ENCODE data around the gene HOXA3. TPM values are rescaled to one million over a fixed set of nuclear protein-coding genes. Genes with fewer than 3 reads are reported as not detected.

Gene HOXA3
- total and polyA plus RNA-seq, 9 of the 15 experiments (the other 6 are each of a cell fraction or from before 2014, with no cell fraction given) = 0.04 to 0.13 TPM; not detected in 7

DNA sequence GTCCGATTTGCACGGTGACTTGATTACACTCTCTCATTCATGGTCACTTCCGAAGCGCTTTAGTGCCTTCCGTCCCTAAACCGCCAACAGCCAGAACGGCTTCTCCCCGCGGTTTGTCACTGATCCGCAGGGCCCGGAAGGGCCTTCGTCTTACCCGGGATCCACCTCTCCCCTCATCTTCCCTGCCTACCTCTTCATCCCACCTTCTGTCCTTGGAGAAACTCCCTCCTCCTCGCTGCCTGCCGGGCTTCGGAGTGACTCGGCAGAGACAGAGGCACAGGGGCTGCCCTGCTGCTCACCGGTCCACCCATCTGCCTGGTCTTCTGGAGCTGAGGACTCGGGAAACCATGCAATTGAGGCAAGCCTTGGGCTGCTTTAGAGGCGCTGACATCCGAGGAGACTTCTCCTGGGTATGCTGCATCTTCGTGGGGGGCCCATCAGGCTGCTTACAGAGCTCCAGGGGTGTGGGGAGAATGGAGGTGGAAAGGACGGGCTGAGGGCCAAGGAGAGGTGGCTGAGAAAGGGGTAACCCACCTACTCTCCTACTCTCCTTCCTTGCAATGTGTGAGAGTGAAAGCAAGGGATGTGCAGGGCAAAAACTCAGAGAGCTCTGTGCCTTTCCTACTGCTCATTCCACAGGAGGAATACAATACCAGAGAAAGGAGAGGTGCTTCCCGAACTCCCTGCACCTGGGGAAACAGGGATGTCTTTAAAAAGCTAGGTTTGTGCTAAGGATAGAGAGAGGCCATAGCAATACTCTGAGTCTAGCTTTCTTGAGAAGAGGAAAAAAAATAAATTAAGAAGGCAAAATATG is 33.7 kb upstream of the HOXA3 start:
- no peak for FAIRE-seq
- BruUV-seq (replicated peaks) = no TSS peak
- no peaks in the 10 kb centered on the region for H3K9me1 ChIP-seq (ENCODE audit: control insufficient read depth, insufficient read depth, low read length)
- H2AFZ ChIP-seq (ENCODE audit: low read depth, low read length) = no peak overlapping the region
- H3K27me3 ChIP-seq (ENCODE audit: control insufficient read depth in 2 of 2, insufficient read depth in 2 of 2, low read length in 2 of 2) = peaks cover 53 to 79% of the 10 kb centered on the region in 2 experiments
- H3K9ac ChIP-seq (ENCODE audit: insufficient read depth in 1 of 2, low read depth in 2 of 2, low read length in 2 of 2) = no peak overlapping the region
- no peak for DNase-seq (ENCODE audit: extremely low read depth in 1 of 4, low spot score in 3 of 4)
- H3K79me2 ChIP-seq (ENCODE audit: control insufficient read depth, insufficient read depth, low read length) = no peaks in the 10 kb centered on the region
- H3K4me2 ChIP-seq (ENCODE audit: insufficient read depth, low read length) = no peak overlapping the region
- WGBS (ENCODE audit: insufficient coverage, low coverage, missing lambda C conversion rate) = 12% methylated on average over 24 of the region's 24 CpGs
- ATAC-seq = no peak
- H3K36me3 ChIP-seq (ENCODE audit: control insufficient read depth, insufficient read depth, low read length) = no peaks in the 10 kb centered on the region
- no peak overlapping the region for H3K27ac ChIP-seq (ENCODE audit: extremely low read depth, low read depth, low read length)
- intact Hi-C loops (cut with micrococcal nuclease) (no loop called here), in situ Hi-C loops (cut with MboI) (no loop called here)
- ChIA-PET CTCF (ENCODE audit: low intra/inter-chr PET ratio) (no interaction called here), POLR2A (interaction anchor here (2.4 kb wide), 1 partner anchor 10 kb away, joined by 6 read pairs; no protein-coding TSS in a partner anchor)
- H3K4me1 ChIP-seq (replicated peaks in 1 of 2; ENCODE audit: control insufficient read depth in 2 of 2, insufficient read depth in 2 of 2, low read length in 2 of 2) = peaks cover 0 to 22% of the 10 kb centered on the region in 2 experiments; a peak in 2 of 5 replicates
- no peaks in the 10 kb centered on the region for H3K9me3 ChIP-seq (replicated peaks; ENCODE audit: control insufficient read depth, insufficient read depth, low read depth, low read length)
- no peak overlapping the region for H3K4me3 ChIP-seq
- H4K20me1 ChIP-seq (replicated peaks; ENCODE audit: control insufficient read depth, insufficient read depth, low read length) = no peaks in the 10 kb centered on the region
- no peak for TF ChIP-seq NCOA2 (IDR thresholded peaks at IDR 0.05; ENCODE audit: partially characterized antibody in 2 of 2)
- TF ChIP-seq, protein P1, sequence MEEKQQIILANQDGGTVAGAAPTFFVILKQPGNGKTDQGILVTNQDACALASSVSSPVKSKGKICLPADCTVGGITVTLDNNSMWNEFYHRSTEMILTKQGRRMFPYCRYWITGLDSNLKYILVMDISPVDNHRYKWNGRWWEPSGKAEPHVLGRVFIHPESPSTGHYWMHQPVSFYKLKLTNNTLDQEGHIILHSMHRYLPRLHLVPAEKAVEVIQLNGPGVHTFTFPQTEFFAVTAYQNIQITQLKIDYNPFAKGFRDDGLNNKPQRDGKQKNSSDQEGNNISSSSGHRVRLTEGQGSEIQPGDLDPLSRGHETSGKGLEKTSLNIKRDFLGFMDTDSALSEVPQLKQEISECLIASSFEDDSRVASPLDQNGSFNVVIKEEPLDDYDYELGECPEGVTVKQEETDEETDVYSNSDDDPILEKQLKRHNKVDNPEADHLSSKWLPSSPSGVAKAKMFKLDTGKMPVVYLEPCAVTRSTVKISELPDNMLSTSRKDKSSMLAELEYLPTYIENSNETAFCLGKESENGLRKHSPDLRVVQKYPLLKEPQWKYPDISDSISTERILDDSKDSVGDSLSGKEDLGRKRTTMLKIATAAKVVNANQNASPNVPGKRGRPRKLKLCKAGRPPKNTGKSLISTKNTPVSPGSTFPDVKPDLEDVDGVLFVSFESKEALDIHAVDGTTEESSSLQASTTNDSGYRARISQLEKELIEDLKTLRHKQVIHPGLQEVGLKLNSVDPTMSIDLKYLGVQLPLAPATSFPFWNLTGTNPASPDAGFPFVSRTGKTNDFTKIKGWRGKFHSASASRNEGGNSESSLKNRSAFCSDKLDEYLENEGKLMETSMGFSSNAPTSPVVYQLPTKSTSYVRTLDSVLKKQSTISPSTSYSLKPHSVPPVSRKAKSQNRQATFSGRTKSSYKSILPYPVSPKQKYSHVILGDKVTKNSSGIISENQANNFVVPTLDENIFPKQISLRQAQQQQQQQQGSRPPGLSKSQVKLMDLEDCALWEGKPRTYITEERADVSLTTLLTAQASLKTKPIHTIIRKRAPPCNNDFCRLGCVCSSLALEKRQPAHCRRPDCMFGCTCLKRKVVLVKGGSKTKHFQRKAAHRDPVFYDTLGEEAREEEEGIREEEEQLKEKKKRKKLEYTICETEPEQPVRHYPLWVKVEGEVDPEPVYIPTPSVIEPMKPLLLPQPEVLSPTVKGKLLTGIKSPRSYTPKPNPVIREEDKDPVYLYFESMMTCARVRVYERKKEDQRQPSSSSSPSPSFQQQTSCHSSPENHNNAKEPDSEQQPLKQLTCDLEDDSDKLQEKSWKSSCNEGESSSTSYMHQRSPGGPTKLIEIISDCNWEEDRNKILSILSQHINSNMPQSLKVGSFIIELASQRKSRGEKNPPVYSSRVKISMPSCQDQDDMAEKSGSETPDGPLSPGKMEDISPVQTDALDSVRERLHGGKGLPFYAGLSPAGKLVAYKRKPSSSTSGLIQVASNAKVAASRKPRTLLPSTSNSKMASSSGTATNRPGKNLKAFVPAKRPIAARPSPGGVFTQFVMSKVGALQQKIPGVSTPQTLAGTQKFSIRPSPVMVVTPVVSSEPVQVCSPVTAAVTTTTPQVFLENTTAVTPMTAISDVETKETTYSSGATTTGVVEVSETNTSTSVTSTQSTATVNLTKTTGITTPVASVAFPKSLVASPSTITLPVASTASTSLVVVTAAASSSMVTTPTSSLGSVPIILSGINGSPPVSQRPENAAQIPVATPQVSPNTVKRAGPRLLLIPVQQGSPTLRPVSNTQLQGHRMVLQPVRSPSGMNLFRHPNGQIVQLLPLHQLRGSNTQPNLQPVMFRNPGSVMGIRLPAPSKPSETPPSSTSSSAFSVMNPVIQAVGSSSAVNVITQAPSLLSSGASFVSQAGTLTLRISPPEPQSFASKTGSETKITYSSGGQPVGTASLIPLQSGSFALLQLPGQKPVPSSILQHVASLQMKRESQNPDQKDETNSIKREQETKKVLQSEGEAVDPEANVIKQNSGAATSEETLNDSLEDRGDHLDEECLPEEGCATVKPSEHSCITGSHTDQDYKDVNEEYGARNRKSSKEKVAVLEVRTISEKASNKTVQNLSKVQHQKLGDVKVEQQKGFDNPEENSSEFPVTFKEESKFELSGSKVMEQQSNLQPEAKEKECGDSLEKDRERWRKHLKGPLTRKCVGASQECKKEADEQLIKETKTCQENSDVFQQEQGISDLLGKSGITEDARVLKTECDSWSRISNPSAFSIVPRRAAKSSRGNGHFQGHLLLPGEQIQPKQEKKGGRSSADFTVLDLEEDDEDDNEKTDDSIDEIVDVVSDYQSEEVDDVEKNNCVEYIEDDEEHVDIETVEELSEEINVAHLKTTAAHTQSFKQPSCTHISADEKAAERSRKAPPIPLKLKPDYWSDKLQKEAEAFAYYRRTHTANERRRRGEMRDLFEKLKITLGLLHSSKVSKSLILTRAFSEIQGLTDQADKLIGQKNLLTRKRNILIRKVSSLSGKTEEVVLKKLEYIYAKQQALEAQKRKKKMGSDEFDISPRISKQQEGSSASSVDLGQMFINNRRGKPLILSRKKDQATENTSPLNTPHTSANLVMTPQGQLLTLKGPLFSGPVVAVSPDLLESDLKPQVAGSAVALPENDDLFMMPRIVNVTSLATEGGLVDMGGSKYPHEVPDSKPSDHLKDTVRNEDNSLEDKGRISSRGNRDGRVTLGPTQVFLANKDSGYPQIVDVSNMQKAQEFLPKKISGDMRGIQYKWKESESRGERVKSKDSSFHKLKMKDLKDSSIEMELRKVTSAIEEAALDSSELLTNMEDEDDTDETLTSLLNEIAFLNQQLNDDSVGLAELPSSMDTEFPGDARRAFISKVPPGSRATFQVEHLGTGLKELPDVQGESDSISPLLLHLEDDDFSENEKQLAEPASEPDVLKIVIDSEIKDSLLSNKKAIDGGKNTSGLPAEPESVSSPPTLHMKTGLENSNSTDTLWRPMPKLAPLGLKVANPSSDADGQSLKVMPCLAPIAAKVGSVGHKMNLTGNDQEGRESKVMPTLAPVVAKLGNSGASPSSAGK (IDR thresholded peaks at IDR 0.05) = no peak
- TF ChIP-seq, protein P2, sequence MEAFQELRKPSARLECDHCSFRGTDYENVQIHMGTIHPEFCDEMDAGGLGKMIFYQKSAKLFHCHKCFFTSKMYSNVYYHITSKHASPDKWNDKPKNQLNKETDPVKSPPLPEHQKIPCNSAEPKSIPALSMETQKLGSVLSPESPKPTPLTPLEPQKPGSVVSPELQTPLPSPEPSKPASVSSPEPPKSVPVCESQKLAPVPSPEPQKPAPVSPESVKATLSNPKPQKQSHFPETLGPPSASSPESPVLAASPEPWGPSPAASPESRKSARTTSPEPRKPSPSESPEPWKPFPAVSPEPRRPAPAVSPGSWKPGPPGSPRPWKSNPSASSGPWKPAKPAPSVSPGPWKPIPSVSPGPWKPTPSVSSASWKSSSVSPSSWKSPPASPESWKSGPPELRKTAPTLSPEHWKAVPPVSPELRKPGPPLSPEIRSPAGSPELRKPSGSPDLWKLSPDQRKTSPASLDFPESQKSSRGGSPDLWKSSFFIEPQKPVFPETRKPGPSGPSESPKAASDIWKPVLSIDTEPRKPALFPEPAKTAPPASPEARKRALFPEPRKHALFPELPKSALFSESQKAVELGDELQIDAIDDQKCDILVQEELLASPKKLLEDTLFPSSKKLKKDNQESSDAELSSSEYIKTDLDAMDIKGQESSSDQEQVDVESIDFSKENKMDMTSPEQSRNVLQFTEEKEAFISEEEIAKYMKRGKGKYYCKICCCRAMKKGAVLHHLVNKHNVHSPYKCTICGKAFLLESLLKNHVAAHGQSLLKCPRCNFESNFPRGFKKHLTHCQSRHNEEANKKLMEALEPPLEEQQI (IDR thresholded peaks at IDR 0.05) = no peak

All from K562 (cell line).